Measurements from ENCODE around the gene HOXA9.
A peak's percentile ranks its signal among the peaks of the same experiment; 100 is the strongest.

The HOXA9 gene

GRCh38 chr7:27161721-27162560, 3.4 kb downstream of the HOXA9 start:
- Histone ChIP-seq H4K8ac (ENCODE audit: low read depth, low read length) (no peak overlapping the region), H3K27ac (replicated peaks; ENCODE audit: low read length) (no peak overlapping the region), H3K4ac (ENCODE audit: low read length) (no peak overlapping the region), H3K9ac (ENCODE audit: low read depth, low read length, poor library complexity) (no peak overlapping the region), H3K23ac (ENCODE audit: low read depth, low read length, poor library complexity) (peak overlapping the region; percentile 91), H3K14ac (ENCODE audit: low read length) (no peak overlapping the region), H3K18ac (ENCODE audit: low read length) (no peak overlapping the region), H3K36me3 (replicated peaks in 1 of 2; ENCODE audit: control insufficient read depth in 2 of 2, insufficient read depth in 2 of 2, low read length in 2 of 2) (no peaks in the 10 kb centered on the region), H3K27me3 (ENCODE audit: control insufficient read depth in 3 of 3, insufficient read depth in 3 of 3, low read depth in 1 of 3, low read length in 3 of 3) (peaks cover 75 to 97% (median 95%) of the 10 kb centered on the region in 3 experiments), H2BK120ac (ENCODE audit: low read depth, low read length) (no peak overlapping the region), H3K9me3 (replicated peaks in 1 of 2; ENCODE audit: control insufficient read depth in 2 of 2, insufficient read depth in 1 of 2, low read depth in 1 of 2, low read length in 2 of 2) (peaks cover 23 to 40% of the 10 kb centered on the region in 2 donors), H2BK5ac (ENCODE audit: low read length) (peak overlapping the region; percentile 82), H4K91ac (ENCODE audit: low read depth, low read length, poor library complexity) (no peak overlapping the region), H3K4me3 (ENCODE audit: low read length in 2 of 2) (no peak overlapping the region), H2AFZ (ENCODE audit: low read length) (peak overlapping the region; percentile 69), H2AK5ac (ENCODE audit: low read depth, low read length) (no peak overlapping the region), H3K79me1 (ENCODE audit: low read depth, low read length) (peaks cover 2% of the 10 kb centered on the region), H3K4me1 (ENCODE audit: control insufficient read depth in 2 of 2, insufficient read depth in 1 of 2, low read depth in 1 of 2, low read length in 2 of 2) (no peaks in the 10 kb centered on the region), H2BK15ac (ENCODE audit: low read length) (no peak overlapping the region), H2BK12ac (ENCODE audit: low read length) (no peak overlapping the region), H3K4me2 (ENCODE audit: insufficient read depth, low read length, poor library complexity, severe bottlenecking) (no peak overlapping the region)
- no peak for DNase-seq (ENCODE audit: low spot score)
- WGBS, 2 donors (ENCODE audit: extremely low coverage in 2 of 2, insufficient read length in 2 of 2, insufficient replicate concordance in 1 of 2) = no CpG with 5 or more reads among the region's 30 CpGs

GRCh38 chr7:27161214-27161720, 4.1 kb downstream of the HOXA9 start:
- H3K14ac ChIP-seq (ENCODE audit: low read length) = no peak overlapping the region
- H3K23ac ChIP-seq (ENCODE audit: low read depth, low read length, poor library complexity) = no peak overlapping the region
- peaks cover 2% of the 10 kb centered on the region for H3K79me1 ChIP-seq (ENCODE audit: low read depth, low read length)
- peak overlapping the region; percentile 99 for H2AFZ ChIP-seq (ENCODE audit: low read length)
- H2BK15ac ChIP-seq (ENCODE audit: low read length) = no peak overlapping the region
- peaks cover 74 to 97% (median 94%) of the 10 kb centered on the region in 3 experiments for H3K27me3 ChIP-seq (ENCODE audit: control insufficient read depth in 3 of 3, insufficient read depth in 3 of 3, low read depth in 1 of 3, low read length in 3 of 3)
- DNase-seq (ENCODE audit: low spot score) = no peak
- H2BK5ac ChIP-seq (ENCODE audit: low read length) = no peak overlapping the region
- H3K4me2 ChIP-seq (ENCODE audit: insufficient read depth, low read length, poor library complexity, severe bottlenecking) = no peak overlapping the region
- no peaks in the 10 kb centered on the region for H3K4me1 ChIP-seq (ENCODE audit: control insufficient read depth in 2 of 2, insufficient read depth in 1 of 2, low read depth in 1 of 2, low read length in 2 of 2)
- no peak overlapping the region for H4K8ac ChIP-seq (ENCODE audit: low read depth, low read length)
- H3K4me3 ChIP-seq (ENCODE audit: low read length in 2 of 2) = peak overlapping the region in 1 of 2 donors; percentile 48
- H2BK120ac ChIP-seq (ENCODE audit: low read depth, low read length) = no peak overlapping the region
- H3K18ac ChIP-seq (ENCODE audit: low read length) = no peak overlapping the region
- WGBS, 2 donors (ENCODE audit: extremely low coverage in 2 of 2, insufficient read length in 2 of 2, insufficient replicate concordance in 1 of 2) = no CpG with 5 or more reads among the region's 27 CpGs
- no peak overlapping the region for H3K9ac ChIP-seq (ENCODE audit: low read depth, low read length, poor library complexity)
- no peaks in the 10 kb centered on the region for H3K36me3 ChIP-seq (replicated peaks in 1 of 2; ENCODE audit: control insufficient read depth in 2 of 2, insufficient read depth in 2 of 2, low read length in 2 of 2)
- H3K4ac ChIP-seq (ENCODE audit: low read length) = no peak overlapping the region
- H2BK12ac ChIP-seq (ENCODE audit: low read length) = no peak overlapping the region
- no peak overlapping the region for H2AK5ac ChIP-seq (ENCODE audit: low read depth, low read length)
- H4K91ac ChIP-seq (ENCODE audit: low read depth, low read length, poor library complexity) = no peak overlapping the region
- H3K9me3 ChIP-seq (replicated peaks in 1 of 2; ENCODE audit: control insufficient read depth in 2 of 2, insufficient read depth in 1 of 2, low read depth in 1 of 2, low read length in 2 of 2) = peaks cover 25 to 42% of the 10 kb centered on the region in 2 donors
- H3K27ac ChIP-seq (replicated peaks; ENCODE audit: low read length) = no peak overlapping the region

GRCh38 chr7:27160546-27161213, 4.7 kb downstream of the HOXA9 start:
- Histone ChIP-seq H3K4me2 (ENCODE audit: insufficient read depth, low read length, poor library complexity, severe bottlenecking) (peak overlapping the region; percentile 97), H3K14ac (ENCODE audit: low read length) (no peak overlapping the region), H2BK12ac (ENCODE audit: low read length) (no peak overlapping the region), H3K23ac (ENCODE audit: low read depth, low read length, poor library complexity) (no peak overlapping the region), H3K4me1 (ENCODE audit: control insufficient read depth in 2 of 2, insufficient read depth in 1 of 2, low read depth in 1 of 2, low read length in 2 of 2) (no peaks in the 10 kb centered on the region), H3K9ac (ENCODE audit: low read depth, low read length, poor library complexity) (peak overlapping the region; percentile 72), H4K91ac (ENCODE audit: low read depth, low read length, poor library complexity) (no peak overlapping the region), H3K9me3 (replicated peaks in 1 of 2; ENCODE audit: control insufficient read depth in 2 of 2, insufficient read depth in 1 of 2, low read depth in 1 of 2, low read length in 2 of 2) (peaks cover 25 to 43% of the 10 kb centered on the region in 2 donors), H2BK120ac (ENCODE audit: low read depth, low read length) (no peak overlapping the region), H3K27ac (replicated peaks; ENCODE audit: low read length) (no peak overlapping the region), H2AFZ (ENCODE audit: low read length) (peak overlapping the region; percentile 99), H3K4ac (ENCODE audit: low read length) (no peak overlapping the region), H3K18ac (ENCODE audit: low read length) (peak overlapping the region; percentile 72), H2BK15ac (ENCODE audit: low read length) (peak overlapping the region; percentile 27), H2AK5ac (ENCODE audit: low read depth, low read length) (no peak overlapping the region), H3K79me1 (ENCODE audit: low read depth, low read length) (peaks cover 2% of the 10 kb centered on the region), H3K27me3 (ENCODE audit: control insufficient read depth in 3 of 3, insufficient read depth in 3 of 3, low read depth in 1 of 3, low read length in 3 of 3) (peaks cover 74 to 97% (median 94%) of the 10 kb centered on the region in 3 experiments), H3K4me3 (ENCODE audit: low read length in 2 of 2) (peak overlapping the region; percentile 48 to 74), H2BK5ac (ENCODE audit: low read length) (no peak overlapping the region), H3K36me3 (replicated peaks in 1 of 2; ENCODE audit: control insufficient read depth in 2 of 2, insufficient read depth in 2 of 2, low read length in 2 of 2) (no peaks in the 10 kb centered on the region), H4K8ac (ENCODE audit: low read depth, low read length) (no peak overlapping the region)
- DNase-seq (ENCODE audit: low spot score) = peak; percentile 91
- WGBS, 2 donors (ENCODE audit: extremely low coverage in 2 of 2, insufficient read length in 2 of 2, insufficient replicate concordance in 1 of 2) = no CpG with 5 or more reads among the region's 54 CpGs

- no peak overlapping the region for H2BK15ac ChIP-seq (ENCODE audit: low read length)
- no CpG with 5 or more reads among the region's 23 CpGs for WGBS, 2 donors (ENCODE audit: extremely low coverage in 2 of 2, insufficient read length in 2 of 2, insufficient replicate concordance in 1 of 2)
- H3K9ac ChIP-seq (ENCODE audit: low read depth, low read length, poor library complexity) = no peak overlapping the region
- H2BK12ac ChIP-seq (ENCODE audit: low read length) = no peak overlapping the region
- H3K36me3 ChIP-seq (replicated peaks in 1 of 2; ENCODE audit: control insufficient read depth in 2 of 2, insufficient read depth in 2 of 2, low read length in 2 of 2) = no peaks in the 10 kb centered on the region
- peaks cover 25 to 43% of the 10 kb centered on the region in 2 donors for H3K9me3 ChIP-seq (replicated peaks in 1 of 2; ENCODE audit: control insufficient read depth in 2 of 2, insufficient read depth in 1 of 2, low read depth in 1 of 2, low read length in 2 of 2)
- H3K14ac ChIP-seq (ENCODE audit: low read length) = no peak overlapping the region
- peak overlapping the region; percentile 99 for H2AFZ ChIP-seq (ENCODE audit: low read length)
- H2BK5ac ChIP-seq (ENCODE audit: low read length) = no peak overlapping the region
- peak overlapping the region in 1 of 2 donors; percentile 48 for H3K4me3 ChIP-seq (ENCODE audit: low read length in 2 of 2)
- no peak overlapping the region for H3K23ac ChIP-seq (ENCODE audit: low read depth, low read length, poor library complexity)
- H3K27ac ChIP-seq (replicated peaks; ENCODE audit: low read length) = no peak overlapping the region
- H3K4me1 ChIP-seq (ENCODE audit: control insufficient read depth in 2 of 2, insufficient read depth in 1 of 2, low read depth in 1 of 2, low read length in 2 of 2) = no peaks in the 10 kb centered on the region
- no peak overlapping the region for H3K4ac ChIP-seq (ENCODE audit: low read length)
- peaks cover 74 to 97% (median 94%) of the 10 kb centered on the region in 3 experiments for H3K27me3 ChIP-seq (ENCODE audit: control insufficient read depth in 3 of 3, insufficient read depth in 3 of 3, low read depth in 1 of 3, low read length in 3 of 3)
- peak overlapping the region; percentile 97 for H3K4me2 ChIP-seq (ENCODE audit: insufficient read depth, low read length, poor library complexity, severe bottlenecking)
- H2AK5ac ChIP-seq (ENCODE audit: low read depth, low read length) = no peak overlapping the region
- H2BK120ac ChIP-seq (ENCODE audit: low read depth, low read length) = no peak overlapping the region
- H4K8ac ChIP-seq (ENCODE audit: low read depth, low read length) = no peak overlapping the region
- H4K91ac ChIP-seq (ENCODE audit: low read depth, low read length, poor library complexity) = no peak overlapping the region
- H3K18ac ChIP-seq (ENCODE audit: low read length) = no peak overlapping the region
- H3K79me1 ChIP-seq (ENCODE audit: low read depth, low read length) = peaks cover 2% of the 10 kb centered on the region
- DNase-seq (ENCODE audit: low spot score) = no peak
These were observed 5.2 kb downstream of the HOXA9 start for GRCh38 chr7:27160145-27160545.
